ENCODE measurements around the gene GJA10.
A peak's percentile ranks its signal among the peaks of the same experiment; 100 is the strongest.
"Not testable (repeated sequence)": the region's sequence is repeated elsewhere in the genome, so short reads cannot be mapped to it uniquely, and the experiment has no call there.

GJA10 gene

GRCh38 chr6:89894169-89894568, at the start of gene GJA10:
GJA10 (plus strand) TSS chr6:89894469; CDS start chr6:89894469, 0 bp downstream.
- DNase-seq (ENCODE audit: low read depth) = no peak
- no peak for TF ChIP-seq CTCF (IDR thresholded peaks at IDR 0.05; ENCODE audit: insufficient read depth, low read depth, low read length, missing control alignments)
- no peak within 1 kb of the TSS for H3K4me3 ChIP-seq (ENCODE audit: low read depth, low read length)

GRCh38 chr6:89847513-89847912, 46.8 kb upstream of the GJA10 start:
- not testable (repeated sequence) for DNase-seq (ENCODE audit: low read depth); H3K4me3 ChIP-seq (ENCODE audit: low read depth, low read length)

- H3K4me3 ChIP-seq (ENCODE audit: low read depth, low read length) = no peak overlapping the region
- TF ChIP-seq CTCF (IDR thresholded peaks at IDR 0.05; ENCODE audit: insufficient read depth, low read depth, low read length, missing control alignments) = no peak
- DNase-seq (ENCODE audit: low read depth) = no peak
These were observed 41.2 kb upstream of the GJA10 start for GRCh38 chr6:89853068-89853467.

- DNase-seq (ENCODE audit: low read depth) = no peak
- no peak overlapping the region for H3K4me3 ChIP-seq (ENCODE audit: low read depth, low read length)
- no peak for TF ChIP-seq CTCF (IDR thresholded peaks at IDR 0.05; ENCODE audit: insufficient read depth, low read depth, low read length, missing control alignments)
These were observed 36.2 kb upstream of the GJA10 start for GRCh38 chr6:89858041-89858440.

GRCh38 chr6:89859744-89860143, 34.5 kb upstream of the GJA10 start:
- DNase-seq (ENCODE audit: low read depth) = peak; percentile 71
- H3K4me3 ChIP-seq (ENCODE audit: low read depth, low read length) = no peak overlapping the region
- no peak for TF ChIP-seq CTCF (IDR thresholded peaks at IDR 0.05; ENCODE audit: insufficient read depth, low read depth, low read length, missing control alignments)

GRCh38 chr6:89862273-89862672, 32.0 kb upstream of the GJA10 start:
- H3K4me3 ChIP-seq (ENCODE audit: low read depth, low read length) = no peak overlapping the region
- peak; percentile 68 for DNase-seq (ENCODE audit: low read depth)
- TF ChIP-seq CTCF (IDR thresholded peaks at IDR 0.05; ENCODE audit: insufficient read depth, low read depth, low read length, missing control alignments) = no peak

GRCh38 chr6:89862698-89863097, 31.6 kb upstream of the GJA10 start:
- TF ChIP-seq CTCF (IDR thresholded peaks at IDR 0.05; ENCODE audit: insufficient read depth, low read depth, low read length, missing control alignments) = no peak
- DNase-seq (ENCODE audit: low read depth) = no peak
- H3K4me3 ChIP-seq (ENCODE audit: low read depth, low read length) = no peak overlapping the region
